Subcutaneous adipose tissue (tissue), 4 donors: Measurements from ENCODE around the gene BCL2. TPM values are rescaled to one million over a fixed set of nuclear protein-coding genes. Genes with fewer than 3 reads are reported as not detected.

ENCODE experiments used
- CTCF ChIP-seq: fragments of 450-650 bp; IDR thresholded peaks from one replicate; pipeline ENCODE4 v1.5.1; 2016; ENCODE audit warnings: low read depth, mild to moderate bottlenecking, control low read depth, antibody characterized with exemption, moderate library complexity
- total RNA-seq, 4 donors: library from RNA; depleted of rRNA; stranded (reverse); fragments of >200 nt; gene quantifications; one replicate each; pipeline ENCODE4 v1.1.0, GENCODE V29; 2016

Gene BCL2
- total RNA-seq, 4 donors from 2014 or later: 50.3 to 82.5 (median 55.9) TPM

GRCh38 chr18:63259567-63260379 lies 59.8 kb downstream of the BCL2 start:
- no peak for TF ChIP-seq CTCF

GRCh38 chr18:63258749-63259566 lies 60.6 kb downstream of the BCL2 start:
- no peak for TF ChIP-seq CTCF

GRCh38 chr18:63257453-63257852 lies 62.1 kb downstream of the BCL2 start:
- no peak for TF ChIP-seq CTCF

GRCh38 chr18:63255435-63255834 lies 64.1 kb downstream of the BCL2 start:
- no peak for TF ChIP-seq CTCF

GRCh38 chr18:63254716-63255399 lies 64.7 kb downstream of the BCL2 start:
- TF ChIP-seq CTCF: no peak

GRCh38 chr18:63253428-63254372 lies 65.9 kb downstream of the BCL2 start:
- no peak for TF ChIP-seq CTCF
